ENCODE data around the gene TRPM5. TPM values are rescaled to one million over a fixed set of nuclear protein-coding genes. Genes with fewer than 3 reads are reported as not detected.

The TRPM5 gene
- total and polyA plus RNA-seq, 2 of the 8 experiments (the other 6 are each of a cell fraction or from before 2014, with no cell fraction given), result 0.02 TPM; not detected in 1

GRCh38 chr11:2419638-2420501, 24.4 kb downstream of the TRPM5 start (continued):
- TF ChIP-seq RAD21 (IDR thresholded peaks at IDR 0.05 in 1 of 2, conservative IDR thresholded peaks at IDR 0.05 in 1 of 2; ENCODE audit: low read depth in 2 of 2, low read length in 2 of 2), result peak; percentile 79 to 86

All from H1 (cell line).